ENCODE data around the gene MED12L.

GRCh38 chr3:151430821-151431484, 345.5 kb downstream of the MED12L start:
- TF ChIP-seq, protein P1, sequence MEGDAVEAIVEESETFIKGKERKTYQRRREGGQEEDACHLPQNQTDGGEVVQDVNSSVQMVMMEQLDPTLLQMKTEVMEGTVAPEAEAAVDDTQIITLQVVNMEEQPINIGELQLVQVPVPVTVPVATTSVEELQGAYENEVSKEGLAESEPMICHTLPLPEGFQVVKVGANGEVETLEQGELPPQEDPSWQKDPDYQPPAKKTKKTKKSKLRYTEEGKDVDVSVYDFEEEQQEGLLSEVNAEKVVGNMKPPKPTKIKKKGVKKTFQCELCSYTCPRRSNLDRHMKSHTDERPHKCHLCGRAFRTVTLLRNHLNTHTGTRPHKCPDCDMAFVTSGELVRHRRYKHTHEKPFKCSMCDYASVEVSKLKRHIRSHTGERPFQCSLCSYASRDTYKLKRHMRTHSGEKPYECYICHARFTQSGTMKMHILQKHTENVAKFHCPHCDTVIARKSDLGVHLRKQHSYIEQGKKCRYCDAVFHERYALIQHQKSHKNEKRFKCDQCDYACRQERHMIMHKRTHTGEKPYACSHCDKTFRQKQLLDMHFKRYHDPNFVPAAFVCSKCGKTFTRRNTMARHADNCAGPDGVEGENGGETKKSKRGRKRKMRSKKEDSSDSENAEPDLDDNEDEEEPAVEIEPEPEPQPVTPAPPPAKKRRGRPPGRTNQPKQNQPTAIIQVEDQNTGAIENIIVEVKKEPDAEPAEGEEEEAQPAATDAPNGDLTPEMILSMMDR (conservative IDR thresholded peaks at IDR 0.05; ENCODE audit: low read length): no peak
- no peak for TF ChIP-seq EZH2phosphoT487 (IDR thresholded peaks at IDR 0.05; ENCODE audit: borderline replicate concordance)

Measured in Loucy (cell line).